GM19238 (cell line): ENCODE measurements around the gene MDGA2.
"Not testable (repeated sequence)": the region's sequence is repeated elsewhere in the genome, so short reads cannot be mapped to it uniquely, and the experiment has no call there.

Experiments
- DNase-seq: peaks from one replicate; pipeline ENCODE4 v3.0.0; 2011; ENCODE audit warnings: low spot score; ENCODE audit not compliant: insufficient read length

The MDGA2 gene

GRCh38 chr14:46985529-46986380 lies 689.6 kb downstream of the MDGA2 start:
- no peak for DNase-seq

GRCh38 chr14:46973295-46973694 lies 702.1 kb downstream of the MDGA2 start:
- no peak for DNase-seq

- no peak for DNase-seq
Measured at GRCh38 chr14:46964378-46964777, 711.0 kb downstream of the MDGA2 start.

- no peak for DNase-seq
Measured at GRCh38 chr14:46951103-46951502, 724.3 kb downstream of the MDGA2 start.

- no peak for DNase-seq
Measured at GRCh38 chr14:46940611-46941010, 734.8 kb downstream of the MDGA2 start.

GRCh38 chr14:46920542-46920941 lies 754.9 kb downstream of the MDGA2 start:
- no peak for DNase-seq

- not testable (repeated sequence) for DNase-seq
Measured at GRCh38 chr14:46915539-46915938, 759.9 kb downstream of the MDGA2 start.

GRCh38 chr14:46902837-46903236 lies 772.6 kb downstream of the MDGA2 start:
- no peak for DNase-seq

GRCh38 chr14:46894476-46894875 lies 780.9 kb downstream of the MDGA2 start:
- no peak for DNase-seq

GRCh38 chr14:46887144-46887543 lies 788.3 kb downstream of the MDGA2 start:
- no peak for DNase-seq

GRCh38 chr14:46885566-46885965 lies 789.8 kb downstream of the MDGA2 start:
- no peak for DNase-seq

GRCh38 chr14:46861753-46862152 lies 813.7 kb downstream of the MDGA2 start:
- DNase-seq, result no peak

- DNase-seq, result no peak
Measured at GRCh38 chr14:46840944-46841720, 834.3 kb downstream of the MDGA2 start.

GRCh38 chr14:46820291-46820690 lies 855.1 kb downstream of the MDGA2 start:
- DNase-seq, result no peak

GRCh38 chr14:46819117-46819516 lies 856.3 kb downstream of the MDGA2 start:
- DNase-seq, result no peak

GRCh38 chr14:46818147-46818546 lies 857.3 kb downstream of the MDGA2 start:
- DNase-seq, result no peak

GRCh38 chr14:46793144-46793543 lies 882.3 kb downstream of the MDGA2 start:
- DNase-seq, result no peak
